PC-9 (cell line): ENCODE results near the gene ZCCHC3.

Experiments
- CTCF ChIP-seq: fragments of 200-600 bp; sonication (generic); conservative IDR thresholded peaks from 2 replicates; pipeline ENCODE4 v1.6.1; 2017; ENCODE audit warnings: mixed run types, antibody characterized with exemption, mild to moderate bottlenecking, moderate library complexity
- EZH2 ChIP-seq: fragments of 200-600 bp; sonication (generic); IDR thresholded peaks from 2 replicates; pipeline ENCODE4 v1.8.0; 2017; ENCODE audit warnings: antibody characterized with exemption, low read depth

DNA sequence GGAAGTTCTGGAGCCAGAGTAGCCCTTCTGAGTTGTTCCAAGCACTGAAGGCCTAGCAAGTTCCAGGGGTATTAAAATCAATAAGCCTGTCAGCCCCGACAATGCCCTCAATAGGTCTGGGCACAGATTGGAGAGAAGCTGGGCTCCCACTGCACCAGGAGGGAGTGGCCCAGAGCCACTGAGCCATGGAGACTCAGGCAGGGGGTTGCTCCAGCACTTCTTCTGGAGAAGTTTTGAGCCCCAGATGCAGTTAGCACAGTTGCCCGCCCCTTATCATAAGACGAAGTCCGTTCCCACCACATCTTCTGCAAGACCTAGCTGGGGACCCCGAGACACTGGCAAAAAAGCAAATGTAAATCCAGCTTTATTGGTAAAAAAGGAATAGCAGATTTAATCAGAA lies 26.9 kb upstream of the ZCCHC3 start:
- TF ChIP-seq CTCF (no peak), EZH2 (no peak)
